Nasal cavity respiratory epithelium epithelial cell of viscerocranial mucosa (primary cell): ENCODE results near the gene ATP8A1. TPM values are rescaled to one million over a fixed set of nuclear protein-coding genes. Genes with fewer than 3 reads are reported as not detected.

ENCODE experiments used
- total RNA-seq: library from RNA; depleted of rRNA; stranded (reverse); fragments of >200 nt; gene quantifications from 2 replicates; pipeline ENCODE4 v1.2.3, GENCODE V29; 2014

ATP8A1 gene
- total RNA-seq = 1.0 and 1.9 TPM in 2 replicates

DNA sequence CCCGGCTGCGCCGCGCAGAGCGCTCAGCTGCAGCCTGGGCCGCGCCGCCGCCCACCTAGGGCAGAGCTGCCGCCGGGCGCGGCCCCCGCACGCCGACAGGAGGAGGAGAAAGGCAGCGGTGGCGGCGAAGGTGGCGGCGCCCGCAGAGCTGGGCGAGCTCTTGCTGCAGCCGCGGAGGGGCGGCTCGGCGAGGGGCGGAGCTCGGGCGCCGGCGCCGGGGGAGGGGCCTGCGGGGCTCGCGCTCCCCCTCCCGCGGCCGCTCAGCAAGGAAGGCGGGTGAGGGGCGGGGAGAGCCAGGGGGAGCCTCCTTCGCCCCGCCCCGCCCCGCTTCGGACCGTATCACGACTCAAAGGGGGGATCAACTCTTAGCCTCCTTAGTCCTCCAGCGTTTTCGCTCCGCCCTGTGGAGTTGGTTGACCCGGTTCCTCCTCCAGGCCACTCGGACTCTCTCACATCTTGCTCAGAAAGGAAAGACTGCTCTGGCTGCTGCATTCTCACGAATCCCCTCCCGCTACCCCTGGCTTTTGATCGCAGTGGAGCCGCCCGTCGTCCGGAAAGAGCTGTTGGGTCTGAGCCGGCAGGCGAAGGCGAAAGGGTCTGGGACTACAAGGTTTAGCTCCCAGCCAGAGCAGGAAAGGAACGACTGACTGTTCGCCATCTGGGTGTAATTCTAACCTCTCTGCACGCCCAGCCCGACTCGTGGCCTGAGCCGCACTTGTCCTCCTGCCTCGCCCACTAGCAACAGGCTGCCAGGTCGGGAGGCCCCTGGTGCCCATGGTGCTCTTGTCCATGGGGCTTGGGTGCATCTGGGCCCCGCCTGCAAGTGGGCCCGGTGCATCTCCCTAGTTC lies at the start of gene ATP8A1:
TSS of gene ATP8A1 (minus strand) at position 162 of the 849 bp plus-strand sequence. CDS start 232 bp downstream, outside the sequence.

DNA sequence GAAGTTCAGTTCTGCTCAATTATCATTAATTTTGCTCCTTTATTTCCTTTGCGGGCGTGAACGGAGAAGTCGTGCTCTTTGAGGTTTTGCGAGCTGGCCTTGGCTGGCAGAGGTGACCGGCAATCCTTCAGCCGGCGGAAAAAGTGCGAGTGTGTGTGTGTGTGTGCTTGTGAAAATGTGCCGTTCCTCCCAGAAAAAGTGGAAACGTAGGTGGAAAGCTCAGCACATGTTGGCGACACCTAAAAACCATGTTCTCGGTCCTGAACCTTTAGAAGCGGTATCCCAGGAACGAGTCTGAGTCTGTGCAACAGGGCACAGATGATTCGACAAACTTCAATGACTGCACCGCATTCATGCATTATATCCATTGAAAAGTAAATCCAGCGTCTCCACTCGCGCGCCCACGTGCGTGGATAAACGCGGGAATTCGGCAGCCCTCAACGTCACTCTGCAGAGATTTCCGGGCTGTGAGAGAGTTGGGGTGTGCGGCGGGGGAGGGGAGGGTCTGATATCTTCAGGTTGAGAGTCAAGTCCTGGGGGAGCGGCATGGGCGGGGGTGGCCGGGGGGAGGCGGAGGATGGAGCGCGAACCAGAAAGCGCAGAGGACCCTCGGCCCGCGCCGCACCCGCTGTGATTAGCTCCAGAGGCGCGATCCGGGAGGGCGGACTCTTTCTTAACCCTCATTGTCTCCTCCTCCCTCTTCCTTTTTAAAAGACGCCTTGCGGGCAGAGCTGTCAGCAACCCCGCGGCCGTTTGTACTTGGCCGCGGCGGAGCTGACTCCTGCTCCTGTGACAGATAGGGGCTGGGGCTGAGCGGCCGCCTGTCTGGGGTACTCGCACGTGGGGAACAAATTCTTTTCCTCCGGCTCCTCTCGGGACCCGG lies 259.9 kb downstream of the ATP8A1 start, which contains the start of gene SHISA3:
TSS of gene SHISA3 (plus strand) at position 737 of the 883 bp plus-strand sequence. CDS start 569 bp downstream, outside the sequence.

Other genes starting within 250 kb of the ATP8A1 start
- not detected in 2 replicates for gene GRXCR1, start 235.6 kb upstream of the ATP8A1 start, total RNA-seq